ENCODE measurements around the gene CA10. TPM values are rescaled to one million over a fixed set of nuclear protein-coding genes. Genes with fewer than 3 reads are reported as not detected.

CA10 gene
- total and polyA plus RNA-seq, 7 donors, result 0.28 to 2.9 (median 0.49) TPM; not detected in 2

GRCh38 chr17:52191491-52191890, 33.0 kb upstream of the CA10 start:
- no peak overlapping the region for H3K27ac ChIP-seq
- 73 to 93% methylated on average over 2 of the region's 2 CpGs for whole genome bisulfite sequencing, 2 donors
- no peaks in the 10 kb centered on the region for H3K9me3 ChIP-seq
- H3K4me3 ChIP-seq, result no peak overlapping the region
- no peak for DNase-seq
- no peaks in the 10 kb centered on the region for H3K36me3 ChIP-seq
- H3K27me3 ChIP-seq, result no peaks in the 10 kb centered on the region
- no peaks in the 10 kb centered on the region for H3K4me1 ChIP-seq
- intact Hi-C loops (cut with DNase I), result no loop called here
- TF ChIP-seq POLR2A (IDR thresholded peaks at IDR 0.05), result no peak
- TF ChIP-seq, protein P1, sequence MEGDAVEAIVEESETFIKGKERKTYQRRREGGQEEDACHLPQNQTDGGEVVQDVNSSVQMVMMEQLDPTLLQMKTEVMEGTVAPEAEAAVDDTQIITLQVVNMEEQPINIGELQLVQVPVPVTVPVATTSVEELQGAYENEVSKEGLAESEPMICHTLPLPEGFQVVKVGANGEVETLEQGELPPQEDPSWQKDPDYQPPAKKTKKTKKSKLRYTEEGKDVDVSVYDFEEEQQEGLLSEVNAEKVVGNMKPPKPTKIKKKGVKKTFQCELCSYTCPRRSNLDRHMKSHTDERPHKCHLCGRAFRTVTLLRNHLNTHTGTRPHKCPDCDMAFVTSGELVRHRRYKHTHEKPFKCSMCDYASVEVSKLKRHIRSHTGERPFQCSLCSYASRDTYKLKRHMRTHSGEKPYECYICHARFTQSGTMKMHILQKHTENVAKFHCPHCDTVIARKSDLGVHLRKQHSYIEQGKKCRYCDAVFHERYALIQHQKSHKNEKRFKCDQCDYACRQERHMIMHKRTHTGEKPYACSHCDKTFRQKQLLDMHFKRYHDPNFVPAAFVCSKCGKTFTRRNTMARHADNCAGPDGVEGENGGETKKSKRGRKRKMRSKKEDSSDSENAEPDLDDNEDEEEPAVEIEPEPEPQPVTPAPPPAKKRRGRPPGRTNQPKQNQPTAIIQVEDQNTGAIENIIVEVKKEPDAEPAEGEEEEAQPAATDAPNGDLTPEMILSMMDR (IDR thresholded peaks at IDR 0.05), result no peak
- TF ChIP-seq EP300 (IDR thresholded peaks at IDR 0.05), result no peak
- no peak for TF ChIP-seq POLR2AphosphoS5 (IDR thresholded peaks at IDR 0.05)

DNA sequence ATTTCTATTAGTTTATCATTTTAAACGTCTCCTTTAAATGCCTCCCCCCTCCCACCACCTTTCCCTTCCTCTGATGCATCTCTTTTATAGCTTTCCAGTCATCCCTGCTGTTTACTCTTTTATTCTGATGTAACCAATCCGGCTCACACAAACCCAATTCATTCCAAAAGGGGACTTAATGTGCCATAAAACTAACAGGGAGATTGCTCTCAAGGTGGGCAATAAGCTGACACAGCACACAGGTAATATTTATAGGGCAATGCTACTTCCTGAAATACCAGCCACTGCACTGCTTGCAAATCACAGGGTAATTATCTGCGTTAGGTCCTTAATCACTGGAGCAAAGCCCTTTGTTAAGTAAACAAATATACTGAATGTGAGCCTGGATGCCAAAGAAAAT, 23.3 kb upstream of the CA10 start:
- Histone ChIP-seq H3K36me3 (no peaks in the 10 kb centered on the region), H3K4me3 (no peak overlapping the region), H3K27me3 (no peaks in the 10 kb centered on the region), H3K27ac (no peak overlapping the region), H3K9me3 (no peaks in the 10 kb centered on the region), H3K4me1 (no peaks in the 10 kb centered on the region)
- TF ChIP-seq, protein P1 (IDR thresholded peaks at IDR 0.05), result no peak
- TF ChIP-seq EP300 (IDR thresholded peaks at IDR 0.05) (no peak), POLR2AphosphoS5 (IDR thresholded peaks at IDR 0.05) (no peak), POLR2A (IDR thresholded peaks at IDR 0.05) (no peak)
- WGBS, 2 donors, result 5 to 11% methylated on average over 3 of the region's 3 CpGs
- intact Hi-C loops (cut with DNase I), result no loop called here
- no peak for DNase-seq

DNA sequence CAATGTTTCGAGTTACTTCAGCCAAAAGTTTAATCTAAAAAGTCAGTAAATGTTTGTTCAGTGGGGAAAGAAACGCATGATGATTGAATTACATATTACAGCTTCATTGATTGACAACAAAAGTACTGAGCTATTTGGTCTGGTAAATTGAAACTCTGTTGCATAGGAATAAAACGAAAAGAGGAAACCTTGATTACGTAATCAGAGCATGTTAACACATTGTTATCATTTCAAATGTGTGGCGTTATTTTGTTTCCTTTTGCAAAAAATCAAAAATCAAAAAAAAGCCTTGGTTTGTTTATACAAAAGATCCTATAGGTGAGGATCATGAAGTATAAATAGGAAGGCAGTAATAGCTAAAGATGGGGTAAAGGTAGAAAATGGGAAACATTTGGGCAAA, 19.5 kb upstream of the CA10 start:
- DNase-seq, result no peak
- Histone ChIP-seq H3K4me1 (no peaks in the 10 kb centered on the region), H3K4me3 (no peak overlapping the region), H3K27me3 (no peaks in the 10 kb centered on the region), H3K27ac (no peak overlapping the region), H3K9me3 (no peaks in the 10 kb centered on the region), H3K36me3 (no peaks in the 10 kb centered on the region)
- TF ChIP-seq POLR2AphosphoS5 (IDR thresholded peaks at IDR 0.05) (no peak), EP300 (IDR thresholded peaks at IDR 0.05) (no peak), POLR2A (IDR thresholded peaks at IDR 0.05) (no peak)
- TF ChIP-seq, protein P1 (IDR thresholded peaks at IDR 0.05), result no peak
- intact Hi-C loops (cut with DNase I), result no loop called here
- WGBS, 2 donors, result 35 to 55% methylated on average over 5 of the region's 5 CpGs

GRCh38 chr17:52170963-52171572, 12.6 kb upstream of the CA10 start:
- no peaks in the 10 kb centered on the region for H3K27me3 ChIP-seq
- H3K27ac ChIP-seq, result no peak overlapping the region
- H3K9me3 ChIP-seq, result no peaks in the 10 kb centered on the region
- H3K36me3 ChIP-seq, result no peaks in the 10 kb centered on the region
- H3K4me3 ChIP-seq, result no peak overlapping the region
- 69 to 80% methylated on average over 1 of the region's 1 CpG for WGBS, 2 donors
- no peaks in the 10 kb centered on the region for H3K4me1 ChIP-seq
- TF ChIP-seq, protein P1 (IDR thresholded peaks at IDR 0.05), result no peak
- TF ChIP-seq EP300 (IDR thresholded peaks at IDR 0.05) (no peak), POLR2A (IDR thresholded peaks at IDR 0.05) (no peak), POLR2AphosphoS5 (IDR thresholded peaks at IDR 0.05) (no peak)
- intact Hi-C loops (cut with DNase I), result no loop called here
- DNase-seq, result no peak

DNA sequence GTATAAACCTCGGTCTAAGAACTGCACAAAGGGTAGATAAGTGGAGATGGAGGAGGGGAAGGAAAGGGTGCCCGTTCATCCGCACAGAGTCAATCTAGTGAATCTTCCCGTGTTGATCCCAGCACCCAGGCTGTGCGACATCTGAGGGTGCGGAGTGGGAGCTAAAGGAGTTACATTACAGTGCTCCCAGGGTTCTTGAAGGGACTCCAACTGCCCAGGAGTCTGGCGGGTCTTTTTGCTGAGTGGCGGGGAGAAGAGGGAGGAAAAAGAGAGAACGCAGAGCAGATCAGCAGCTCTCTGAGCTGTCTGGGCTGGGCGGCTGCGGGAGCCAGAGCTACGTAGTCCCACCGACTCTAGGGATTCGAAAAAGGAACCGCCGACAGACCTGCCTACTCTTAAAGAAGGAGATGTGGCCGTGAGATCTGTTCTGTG, 1.6 kb upstream of the CA10 start:
- Histone ChIP-seq H3K9me3 (peaks cover 0 to 3% (median 0%) of the 10 kb centered on the region in 4 donors), H3K36me3 (no peaks in the 10 kb centered on the region), H3K27me3 (peaks cover 9 to 59% (median 32%) of the 10 kb centered on the region in 3 donors), H3K27ac (no peak overlapping the region), H3K4me1 (peaks cover 0 to 10% (median 5%) of the 10 kb centered on the region in 4 donors), H3K4me3 (no peak overlapping the region)
- 22 to 24% methylated on average over 17 of the region's 17 CpGs for WGBS, 2 donors
- DNase-seq, result no peak
- TF ChIP-seq EP300 (IDR thresholded peaks at IDR 0.05) (no peak), POLR2AphosphoS5 (IDR thresholded peaks at IDR 0.05) (no peak), POLR2A (IDR thresholded peaks at IDR 0.05) (no peak)
- TF ChIP-seq, protein P1 (IDR thresholded peaks at IDR 0.05), result no peak
- intact Hi-C loops (cut with DNase I), result no loop called here

Data from sigmoid colon (tissue), 7 donors.